Esophagus muscularis mucosa (tissue), 4 donors: ENCODE data around the gene GALM. TPM values are rescaled to one million over a fixed set of nuclear protein-coding genes. Genes with fewer than 3 reads are reported as not detected.

Source experiments
- DNase-seq: peaks from one replicate; pipeline ENCODE4 v3.0.0-alpha.2; 2017; ENCODE audit errors: extremely low spot score
- H3K27ac ChIP-seq, 4 donors: fragments of 200-600 bp; sonication (generic); replicated peaks in 1 of 4; 1 replicate in 3 of 4; 2 replicates in 1 of 4; pipeline ENCODE4 v1.5.1; 2016 to 2019; ENCODE audit warnings: mild to moderate bottlenecking in 1 of 4
- H3K27me3 ChIP-seq, 4 donors: fragments of 200-600 bp; sonication (generic); one replicate each; pipeline versions ENCODE4 v1.5.1 to v1.6.0; 2016 to 2019
- H3K36me3 ChIP-seq, 4 donors: fragments of 200-600 bp; sonication (generic); one replicate each; pipeline ENCODE4 v1.5.1; 2016 to 2019
- H3K4me1 ChIP-seq, 4 donors: fragments of 200-600 bp; sonication (generic); one replicate each; pipeline ENCODE4 v1.5.1; 2016 to 2019
- H3K4me3 ChIP-seq, 4 donors: fragments of 200-600 bp; sonication (generic); 1 replicate in 2 of 4; 2 replicates in 2 of 4; pipeline ENCODE4 v1.5.1; 2016 to 2019; ENCODE audit warnings: mild to moderate bottlenecking in 4 of 4, moderate library complexity in 1 of 4
- H3K9me3 ChIP-seq, 4 donors: fragments of 200-600 bp; sonication (generic); 1 replicate in 3 of 4; 2 replicates in 1 of 4; pipeline ENCODE4 v1.5.1; 2016 to 2019
- CTCF ChIP-seq, 3 experiments: fragments of 200-600 bp in 2 of 3; fragments of 450-650 bp in 1 of 3; sonication (generic) in 2 of 3; IDR thresholded peaks; one replicate each; pipeline ENCODE4 v1.5.1; 2017 to 2019; ENCODE audit warnings: antibody characterized with exemption in 3 of 3, mild to moderate bottlenecking in 2 of 3, moderate library complexity in 1 of 3
- EP300 ChIP-seq: sonication (generic); formaldehyde crosslinking; IDR thresholded peaks from one replicate; pipeline ENCODE4 v1.6.1; 2017; ENCODE audit warnings: antibody characterized with exemption
- POLR2A ChIP-seq: fragments of 450-650 bp; IDR thresholded peaks from one replicate; pipeline ENCODE4 v1.6.1; 2017; ENCODE audit warnings: antibody characterized with exemption, moderate library complexity, mild to moderate bottlenecking, low read depth
- POLR2AphosphoS5 ChIP-seq, 2 donors: sonication (generic); formaldehyde crosslinking; IDR thresholded peaks; one replicate each; pipeline ENCODE4 v1.6.1; 2017; ENCODE audit warnings: antibody characterized with exemption in 2 of 2
- WGBS: methylation state at CpG from one replicate; pipeline ENCODE4 v1.1.5; 2018; 5-methylcytosine and 5-hydroxymethylcytosine counted together
- intact Hi-C: fragments of 100-400 bp; cut with DNase I; formaldehyde crosslinking; loops from one replicate; pipeline ENCODE4 v1.15.1; 2023
- total RNA-seq, 4 donors: library from RNA; depleted of rRNA; stranded (reverse); fragments of >200 nt; gene quantifications; one replicate each; pipeline versions ENCODE4 v1.1.0 to v1.2.1, GENCODE V29; 2016

The GALM gene
- total RNA-seq, 4 donors from 2014 or later: 8.3 to 14.6 (median 11.6) TPM

GRCh38 chr2:38727661-38728060 is 61.7 kb downstream of the GALM start:
- H3K9me3 ChIP-seq: no peaks in the 10 kb centered on the region
- intact Hi-C loops: loop anchor here (2.0 to 5.0 kb wide), 2 partner anchors 147 to 345 kb away; no protein-coding TSS in a partner anchor
- no peaks in the 10 kb centered on the region for H3K27me3 ChIP-seq
- peaks cover 2 to 6% (median 3%) of the 10 kb centered on the region in 4 donors for H3K4me1 ChIP-seq
- H3K27ac ChIP-seq: no peak overlapping the region
- WGBS: 95% methylated on average over 1 of the region's 1 CpG
- no peak overlapping the region for H3K4me3 ChIP-seq
- H3K36me3 ChIP-seq: peaks cover 0 to 35% (median 28%) of the 10 kb centered on the region in 4 donors
- no peak for DNase-seq
- no peak for TF ChIP-seq POLR2AphosphoS5 (IDR thresholded peaks at IDR 0.05)
- no peak for TF ChIP-seq CTCF (IDR thresholded peaks at IDR 0.05)
- TF ChIP-seq POLR2A: no peak
- no peak for TF ChIP-seq EP300

GRCh38 chr2:38728694-38729093 is 62.8 kb downstream of the GALM start:
- H3K4me3 ChIP-seq: no peak overlapping the region
- H3K36me3 ChIP-seq: peaks cover 1 to 45% (median 35%) of the 10 kb centered on the region in 4 donors
- no peak for TF ChIP-seq EP300
- TF ChIP-seq POLR2A: no peak
- no peak for TF ChIP-seq POLR2AphosphoS5 (IDR thresholded peaks at IDR 0.05)
- TF ChIP-seq CTCF (IDR thresholded peaks at IDR 0.05): no peak
- no peak for DNase-seq
- no peak overlapping the region for H3K27ac ChIP-seq
- WGBS: 39% methylated on average over 2 of the region's 2 CpGs
- H3K9me3 ChIP-seq: no peaks in the 10 kb centered on the region
- intact Hi-C loops: loop anchor here (5.0 kb wide), 1 partner anchor 346 kb away; no protein-coding TSS in a partner anchor
- H3K4me1 ChIP-seq: peaks cover 0 to 4% (median 0%) of the 10 kb centered on the region in 4 donors
- H3K27me3 ChIP-seq: no peaks in the 10 kb centered on the region

- no peak for DNase-seq
- H3K9me3 ChIP-seq: no peaks in the 10 kb centered on the region
- no peak overlapping the region for H3K27ac ChIP-seq
- 90% methylated on average over 7 of the region's 7 CpGs for WGBS
- TF ChIP-seq CTCF (IDR thresholded peaks at IDR 0.05) (no peak), POLR2AphosphoS5 (IDR thresholded peaks at IDR 0.05) (no peak), EP300 (no peak), POLR2A (no peak)
- H3K27me3 ChIP-seq: no peaks in the 10 kb centered on the region
- H3K4me3 ChIP-seq: no peak overlapping the region
- intact Hi-C loops: no loop called here
- H3K36me3 ChIP-seq: peaks cover 4 to 52% (median 37%) of the 10 kb centered on the region in 4 donors
- peaks cover 0 to 25% (median 15%) of the 10 kb centered on the region in 4 donors for H3K4me1 ChIP-seq
Observed at GRCh38 chr2:38731090-38731489, 65.2 kb downstream of the GALM start.

- Histone ChIP-seq H3K27me3 (no peaks in the 10 kb centered on the region), H3K4me3 (no peak overlapping the region), H3K9me3 (no peaks in the 10 kb centered on the region), H3K4me1 (peaks cover 0 to 32% (median 22%) of the 10 kb centered on the region in 4 donors), H3K27ac (no peak overlapping the region), H3K36me3 (peaks cover 4 to 52% (median 37%) of the 10 kb centered on the region in 4 donors)
- DNase-seq: no peak
- intact Hi-C loops: no loop called here
- TF ChIP-seq EP300: no peak
- WGBS: 93% methylated on average over 14 of the region's 14 CpGs
Observed at GRCh38 chr2:38731684-38732221, 65.8 kb downstream of the GALM start.

- TF ChIP-seq POLR2A: no peak
- TF ChIP-seq CTCF (IDR thresholded peaks at IDR 0.05): no peak
- TF ChIP-seq EP300: no peak
- no peak for TF ChIP-seq POLR2AphosphoS5 (IDR thresholded peaks at IDR 0.05)
- no peaks in the 10 kb centered on the region for H3K9me3 ChIP-seq
- no peaks in the 10 kb centered on the region for H3K27me3 ChIP-seq
- H3K27ac ChIP-seq: no peak overlapping the region
- 91% methylated on average over 6 of the region's 6 CpGs for WGBS
- DNase-seq: no peak
- no peak overlapping the region for H3K4me3 ChIP-seq
- H3K36me3 ChIP-seq: peaks cover 4 to 52% (median 43%) of the 10 kb centered on the region in 4 donors
- peaks cover 0 to 49% (median 38%) of the 10 kb centered on the region in 4 donors for H3K4me1 ChIP-seq
- intact Hi-C loops: no loop called here
Observed at GRCh38 chr2:38733300-38733971, 67.5 kb downstream of the GALM start.
